NT2/D1 (cell line): ENCODE data around the gene FBXW11.

Source experiments
- SUZ12 ChIP-seq: IDR thresholded peaks from 2 replicates; pipeline ENCODE4 v1.6.1; 2011; ENCODE audit not compliant: insufficient read length, insufficient read depth; ENCODE audit errors: extremely low read depth
- YY1 ChIP-seq: IDR thresholded peaks from 2 replicates; pipeline ENCODE4 v1.6.1; 2011; ENCODE audit not compliant: insufficient read length, insufficient read depth

- TF ChIP-seq YY1 (no peak), SUZ12 (no peak)
Measured at GRCh38 chr5:171827162-171827561, 179.3 kb downstream of the FBXW11 start.
